BLaER1 (cell line): ENCODE measurements around the gene TRAPPC2L.

ENCODE experiments used
- H3K27ac ChIP-seq: shearing (Covaris generic); formaldehyde crosslinking; 2 replicates; pipeline ENCODE4 v1.8.1; 2022
- H3K27me3 ChIP-seq: shearing (Covaris generic); formaldehyde crosslinking; 2 replicates; pipeline ENCODE4 v1.8.1; 2022
- H3K36me3 ChIP-seq: shearing (Covaris generic); formaldehyde crosslinking; 2 replicates; pipeline ENCODE4 v1.8.1; 2022
- H3K4me1 ChIP-seq: shearing (Covaris generic); formaldehyde crosslinking; 2 replicates; pipeline ENCODE4 v1.8.1; 2022
- H3K4me2 ChIP-seq: shearing (Covaris generic); formaldehyde crosslinking; 2 replicates; pipeline ENCODE4 v1.8.1; 2022
- H3K4me3 ChIP-seq: shearing (Covaris generic); formaldehyde crosslinking; 2 replicates; pipeline ENCODE4 v1.8.1; 2022
- H3K9ac ChIP-seq: shearing (Covaris generic); formaldehyde crosslinking; 2 replicates; pipeline ENCODE4 v1.8.1; 2022
- H3K9me3 ChIP-seq: shearing (Covaris generic); formaldehyde crosslinking; 2 replicates; pipeline ENCODE4 v1.8.1; 2022
- H4K20me1 ChIP-seq: shearing (Covaris generic); formaldehyde crosslinking; 2 replicates; pipeline ENCODE4 v1.8.1; 2022
- Cebpa-rat ChIP-seq: shearing (Covaris generic); IDR thresholded peaks from 2 replicates; pipeline ENCODE4 v1.8.1; 2022

The TRAPPC2L gene

GRCh38 chr16:88837806-88838205 is 19.1 kb upstream of the TRAPPC2L start:
- Histone ChIP-seq H3K36me3 (peaks cover 39% of the 10 kb centered on the region), H3K9me3 (no peaks in the 10 kb centered on the region), H4K20me1 (peaks cover 84% of the 10 kb centered on the region), H3K4me2 (peak overlapping the region; percentile 77), H3K27ac (peak overlapping the region; percentile 0; the same call in 1 of the 2 replicates), H3K4me3 (no peak overlapping the region), H3K27me3 (peaks cover 16% of the 10 kb centered on the region), H3K9ac (peak overlapping the region; percentile 39; the same call in 1 of the 2 replicates), H3K4me1 (peaks cover 84% of the 10 kb centered on the region)
- TF ChIP-seq Cebpa-rat, result no peak

GRCh38 chr16:88838566-88838965 is 18.4 kb upstream of the TRAPPC2L start:
- Histone ChIP-seq H3K4me1 (peaks cover 76% of the 10 kb centered on the region), H3K4me3 (no peak overlapping the region), H3K27ac (no peak overlapping the region), H3K36me3 (peaks cover 44% of the 10 kb centered on the region), H4K20me1 (peaks cover 91% of the 10 kb centered on the region), H3K9me3 (no peaks in the 10 kb centered on the region), H3K27me3 (peaks cover 16% of the 10 kb centered on the region), H3K4me2 (peak overlapping the region; percentile 77), H3K9ac (no peak overlapping the region)
- no peak for TF ChIP-seq Cebpa-rat

- Histone ChIP-seq H4K20me1 (peaks cover 96% of the 10 kb centered on the region), H3K27me3 (peaks cover 16% of the 10 kb centered on the region), H3K9ac (no peak overlapping the region), H3K27ac (0 out of 2 replicates have a peak overlapping the region, but pooled peaks have one; percentile 50), H3K4me3 (no peak overlapping the region), H3K4me1 (peaks cover 72% of the 10 kb centered on the region), H3K36me3 (peaks cover 44% of the 10 kb centered on the region), H3K9me3 (no peaks in the 10 kb centered on the region), H3K4me2 (peak overlapping the region; percentile 77)
- no peak for TF ChIP-seq Cebpa-rat
These were observed 17.8 kb upstream of the TRAPPC2L start for GRCh38 chr16:88839026-88839529.

GRCh38 chr16:88839745-88840599 is 17.0 kb upstream of the TRAPPC2L start:
- no peak for TF ChIP-seq Cebpa-rat
- Histone ChIP-seq H3K9ac (peak overlapping the region; percentile 34; the same call in 1 of the 2 replicates), H3K9me3 (no peaks in the 10 kb centered on the region)

GRCh38 chr16:88840600-88841215 is 16.2 kb upstream of the TRAPPC2L start:
- Histone ChIP-seq H3K27ac (peak overlapping the region; percentile 50), H3K4me3 (no peak overlapping the region), H3K27me3 (peaks cover 6% of the 10 kb centered on the region), H3K4me1 (peaks cover 75% of the 10 kb centered on the region), H3K9me3 (no peaks in the 10 kb centered on the region), H3K4me2 (peak overlapping the region; percentile 77), H4K20me1 (peaks cover 99% of the 10 kb centered on the region), H3K36me3 (peaks cover 37% of the 10 kb centered on the region), H3K9ac (peak overlapping the region; percentile 34; the same call in 1 of the 2 replicates)
- TF ChIP-seq Cebpa-rat, result peak; percentile 18; the same call in 1 of the 2 replicates

More at GRCh38 chr16:88839745-88840599, 17.0 kb upstream of the TRAPPC2L start:
- Histone ChIP-seq H3K36me3 (peaks cover 39% of the 10 kb centered on the region), H3K27ac (peak overlapping the region; percentile 50), H3K27me3 (peaks cover 13% of the 10 kb centered on the region), H3K4me2 (peak overlapping the region; percentile 77), H3K4me1 (peaks cover 77% of the 10 kb centered on the region), H4K20me1 (peaks cover 100% of the 10 kb centered on the region), H3K4me3 (no peak overlapping the region)

GRCh38 chr16:88841521-88842307 is 15.2 kb upstream of the TRAPPC2L start:
- H4K20me1 ChIP-seq, result peaks cover 99% of the 10 kb centered on the region
- H3K9me3 ChIP-seq, result no peaks in the 10 kb centered on the region
- peaks cover 68% of the 10 kb centered on the region for H3K4me1 ChIP-seq
- no peaks in the 10 kb centered on the region for H3K27me3 ChIP-seq
- H3K9ac ChIP-seq, result no peak overlapping the region
- TF ChIP-seq Cebpa-rat, result no peak
- H3K27ac ChIP-seq, result peak overlapping the region; percentile 50; the same call in 1 of the 2 replicates
- H3K4me3 ChIP-seq, result no peak overlapping the region
- peak overlapping the region; percentile 77 for H3K4me2 ChIP-seq
- H3K36me3 ChIP-seq, result peaks cover 45% of the 10 kb centered on the region

GRCh38 chr16:88842308-88842756 is 14.6 kb upstream of the TRAPPC2L start:
- H3K27me3 ChIP-seq, result no peaks in the 10 kb centered on the region
- no peaks in the 10 kb centered on the region for H3K9me3 ChIP-seq
- H3K36me3 ChIP-seq, result peaks cover 49% of the 10 kb centered on the region
- TF ChIP-seq Cebpa-rat, result no peak
- peaks cover 96% of the 10 kb centered on the region for H4K20me1 ChIP-seq
- no peak overlapping the region for H3K9ac ChIP-seq
- no peak overlapping the region for H3K4me3 ChIP-seq
- peaks cover 62% of the 10 kb centered on the region for H3K4me1 ChIP-seq
- no peak overlapping the region for H3K27ac ChIP-seq
- H3K4me2 ChIP-seq, result no peak overlapping the region

- H3K9me3 ChIP-seq, result no peaks in the 10 kb centered on the region
These were observed 14.1 kb upstream of the TRAPPC2L start for GRCh38 chr16:88842806-88843205.

GRCh38 chr16:88843256-88843655 is 13.7 kb upstream of the TRAPPC2L start:
- no peak for TF ChIP-seq Cebpa-rat
- Histone ChIP-seq H3K4me1 (peaks cover 53% of the 10 kb centered on the region), H3K9me3 (no peaks in the 10 kb centered on the region), H3K27me3 (no peaks in the 10 kb centered on the region), H3K9ac (no peak overlapping the region), H3K36me3 (peaks cover 58% of the 10 kb centered on the region), H3K4me2 (no peak overlapping the region), H3K27ac (no peak overlapping the region), H3K4me3 (no peak overlapping the region), H4K20me1 (peaks cover 95% of the 10 kb centered on the region)

More at GRCh38 chr16:88842806-88843205, 14.1 kb upstream of the TRAPPC2L start:
- H3K36me3 ChIP-seq, result peaks cover 54% of the 10 kb centered on the region
- H3K27ac ChIP-seq, result no peak overlapping the region
- no peak overlapping the region for H3K4me2 ChIP-seq
- peaks cover 96% of the 10 kb centered on the region for H4K20me1 ChIP-seq
- H3K4me3 ChIP-seq, result no peak overlapping the region
- no peaks in the 10 kb centered on the region for H3K27me3 ChIP-seq
- TF ChIP-seq Cebpa-rat, result no peak
- no peak overlapping the region for H3K9ac ChIP-seq
- H3K4me1 ChIP-seq, result peaks cover 57% of the 10 kb centered on the region
